Mesodermal cell (in vitro differentiated cells): ENCODE results near the gene LSM2.
"Not testable (repeated sequence)": the region's sequence is repeated elsewhere in the genome, so short reads cannot be mapped to it uniquely, and the experiment has no call there.

Source experiments
- H3K27ac ChIP-seq: 2 replicates; pipeline ENCODE4 v1.7.0; 2013; ENCODE audit warnings: mild to moderate bottlenecking, low read depth, low read length, moderate library complexity; ENCODE audit not compliant: severe bottlenecking
- H3K36me3 ChIP-seq: 2 replicates; pipeline ENCODE4 v1.7.1; 2013; ENCODE audit warnings: mild to moderate bottlenecking, low read length, moderate library complexity; ENCODE audit not compliant: control insufficient read depth, insufficient read depth
- H3K4me1 ChIP-seq: one replicate; pipeline ENCODE4 v1.7.1; 2013; ENCODE audit warnings: mild to moderate bottlenecking, low read length; ENCODE audit not compliant: insufficient read depth, control insufficient read depth, poor library complexity, severe bottlenecking
- H3K4me3 ChIP-seq: 2 replicates; pipeline ENCODE4 v1.7.0; 2013; ENCODE audit warnings: low read length, control low read depth, mild to moderate bottlenecking; ENCODE audit not compliant: insufficient read depth, poor library complexity, severe bottlenecking; ENCODE audit errors: extremely low read depth
- H3K9me3 ChIP-seq: 2 replicates; pipeline ENCODE4 v1.7.1; 2013; ENCODE audit warnings: mild to moderate bottlenecking, low read length, moderate library complexity; ENCODE audit not compliant: control insufficient read depth
- WGBS, 2 experiments: methylation state at CpG; one replicate each; pipeline ENCODE4 v1.1.5; 2013; ENCODE audit warnings: missing lambda C conversion rate in 2 of 2; ENCODE audit not compliant: insufficient coverage in 2 of 2; 5-methylcytosine and 5-hydroxymethylcytosine counted together

Gene LSM2

DNA sequence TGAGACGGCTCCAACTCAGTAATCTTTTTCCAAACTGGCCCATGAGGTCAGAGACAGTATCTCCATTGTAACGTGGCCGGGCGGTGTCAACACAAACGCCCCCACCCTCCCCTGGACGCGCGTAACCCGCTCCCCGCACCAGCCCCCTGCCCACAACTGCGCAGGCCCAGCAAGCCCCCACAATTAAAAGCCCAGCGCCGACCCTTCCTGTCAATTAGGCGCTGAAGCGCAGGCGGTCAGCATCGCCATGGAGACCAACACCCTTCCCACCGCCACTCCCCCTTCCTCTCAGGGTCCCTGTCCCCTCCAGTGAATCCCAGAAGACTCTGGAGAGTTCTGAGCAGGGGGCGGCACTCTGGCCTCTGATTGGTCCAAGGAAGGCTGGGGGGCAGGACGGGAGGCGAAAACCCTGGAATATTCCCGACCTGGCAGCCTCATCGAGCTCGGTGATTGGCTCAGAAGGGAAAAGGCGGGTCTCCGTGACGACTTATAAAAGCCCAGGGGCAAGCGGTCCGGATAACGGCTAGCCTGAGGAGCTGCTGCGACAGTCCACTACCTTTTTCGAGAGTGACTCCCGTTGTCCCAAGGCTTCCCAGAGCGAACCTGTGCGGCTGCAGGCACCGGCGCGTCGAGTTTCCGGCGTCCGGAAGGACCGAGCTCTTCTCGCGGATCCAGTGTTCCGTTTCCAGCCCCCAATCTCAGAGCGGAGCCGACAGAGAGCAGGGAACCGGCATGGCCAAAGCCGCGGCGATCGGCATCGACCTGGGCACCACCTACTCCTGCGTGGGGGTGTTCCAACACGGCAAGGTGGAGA is 8.5 kb upstream of the LSM2 start, which contains the start of the genes HSPA1A and HSPA1L:
TSS of gene HSPA1A (plus strand) at position 519 of the 814 bp plus-strand sequence. CDS start at position 733, 214 bp downstream.
TSS of gene HSPA1L (minus strand) at position 259 of the 814 bp plus-strand sequence. CDS start 3,311 bp downstream, outside the sequence.
- Histone ChIP-seq H3K36me3 (peaks cover 7% of the 10 kb centered on the region), H3K4me3 (peak within 1 kb of the TSS; percentile 45), H3K4me1 (peaks cover 9% of the 10 kb centered on the region), H3K9me3 (no peaks in the 10 kb centered on the region), H3K27ac (peak within 1 kb of the TSS; percentile 99)
- 1 to 2% methylated on average over 30 to 48 of the region's 56 CpGs for WGBS, 2 experiments

DNA sequence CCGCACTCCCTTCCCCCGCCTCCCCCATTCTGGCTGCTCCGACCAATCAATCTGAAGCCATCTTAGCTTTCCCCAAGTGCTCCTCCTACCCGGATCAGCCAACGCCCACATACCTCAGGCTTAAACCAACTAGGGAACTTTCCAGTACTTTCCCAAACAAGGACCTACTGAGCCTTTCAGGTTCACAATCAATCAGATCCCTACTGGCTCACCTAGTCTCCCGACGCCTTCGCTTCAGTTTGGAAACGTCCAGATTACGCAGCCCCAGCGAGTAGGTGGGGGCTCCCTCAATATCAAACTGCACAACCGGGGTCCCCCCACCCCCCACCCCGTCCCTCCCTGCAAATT is 7.9 kb upstream of the LSM2 start:
- H3K9me3 ChIP-seq = no peaks in the 10 kb centered on the region
- H3K27ac ChIP-seq = peak overlapping the region; percentile 99
- WGBS, 2 experiments = 0 to 3% methylated on average over 9 of the region's 13 CpGs
- H3K36me3 ChIP-seq = peaks cover 7% of the 10 kb centered on the region
- peaks cover 9% of the 10 kb centered on the region for H3K4me1 ChIP-seq
- peak overlapping the region; percentile 45 for H3K4me3 ChIP-seq

- Histone ChIP-seq H3K4me1 (peaks cover 4% of the 10 kb centered on the region), H3K36me3 (peaks cover 2% of the 10 kb centered on the region), H3K27ac (peak overlapping the region; percentile 99), H3K4me3 (no peak overlapping the region), H3K9me3 (no peaks in the 10 kb centered on the region)
- 89 to 100% methylated on average over 5 to 6 of the region's 7 CpGs for WGBS, 2 experiments
Measured at GRCh38 chr6:31813465-31813849, 6.7 kb upstream of the LSM2 start.

DNA sequence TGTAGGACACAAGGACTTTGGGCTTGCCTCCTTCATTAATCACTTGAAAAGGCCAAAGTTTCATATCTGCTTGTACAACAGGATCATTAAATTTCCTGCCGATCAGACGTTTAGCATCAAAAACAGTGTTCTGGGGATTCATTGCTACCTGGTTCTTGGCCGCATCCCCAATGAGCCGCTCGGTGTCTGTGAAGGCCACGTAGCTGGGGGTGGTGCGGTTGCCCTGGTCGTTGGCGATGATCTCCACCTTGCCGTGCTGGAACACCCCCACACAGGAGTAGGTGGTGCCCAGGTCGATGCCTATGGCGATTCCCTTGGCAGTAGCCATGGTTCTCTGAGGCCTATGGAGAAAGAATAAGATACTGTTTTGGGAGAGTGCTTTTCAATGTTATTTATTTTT is 4.9 kb upstream of the LSM2 start:
- WGBS, 2 experiments = 97 to 99% methylated on average over 12 of the region's 12 CpGs
- Histone ChIP-seq H3K27ac (no peak overlapping the region), H3K4me1 (peaks cover 4% of the 10 kb centered on the region), H3K4me3 (no peak overlapping the region), H3K36me3 (no peaks in the 10 kb centered on the region), H3K9me3 (no peaks in the 10 kb centered on the region)

DNA sequence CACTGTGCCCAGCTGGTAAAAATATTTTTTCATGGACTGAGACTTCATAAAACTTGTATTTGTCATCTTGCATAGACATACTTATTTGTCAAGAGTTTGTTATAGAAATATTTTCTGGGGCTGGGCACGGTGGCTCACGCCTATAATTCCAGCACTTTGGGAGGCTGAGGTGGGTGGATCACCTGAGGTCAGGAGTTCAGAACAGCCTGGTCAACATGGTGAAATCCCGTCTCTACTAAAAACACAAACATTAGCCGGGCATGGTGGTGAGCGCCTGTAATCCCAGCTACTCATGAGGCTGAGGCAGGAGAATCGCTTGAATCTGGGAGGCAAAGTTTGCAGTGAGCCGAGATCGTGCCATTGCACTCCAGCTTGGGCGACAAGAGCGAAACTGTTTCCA is 1.8 kb upstream of the LSM2 start:
- not testable (repeated sequence) for H3K4me3 ChIP-seq, H3K27ac ChIP-seq, H3K4me1 ChIP-seq, H3K9me3 ChIP-seq, H3K36me3 ChIP-seq
- WGBS, 2 experiments = 86 to 97% methylated on average over 7 of the region's 10 CpGs

- WGBS, 2 experiments = 0 to 17% methylated on average over 4 to 6 of the region's 7 CpGs
- Histone ChIP-seq H3K4me3 (peak overlapping the region; percentile 85), H3K27ac (peak overlapping the region; percentile 82), H3K9me3 (no peaks in the 10 kb centered on the region), H3K4me1 (peaks cover 4% of the 10 kb centered on the region), H3K36me3 (peaks cover 32% of the 10 kb centered on the region)
Measured at GRCh38 chr6:31805939-31806469, 762 bp downstream of the LSM2 start.

- not testable (repeated sequence) for H3K4me3 ChIP-seq, H3K27ac ChIP-seq, H3K9me3 ChIP-seq, H3K4me1 ChIP-seq
- H3K36me3 ChIP-seq = peaks cover 52% of the 10 kb centered on the region
- WGBS, 2 experiments = 96 to 97% methylated on average over 6 to 8 of the region's 8 CpGs
Measured at GRCh38 chr6:31801031-31801927, 5.5 kb downstream of the LSM2 start.

DNA sequence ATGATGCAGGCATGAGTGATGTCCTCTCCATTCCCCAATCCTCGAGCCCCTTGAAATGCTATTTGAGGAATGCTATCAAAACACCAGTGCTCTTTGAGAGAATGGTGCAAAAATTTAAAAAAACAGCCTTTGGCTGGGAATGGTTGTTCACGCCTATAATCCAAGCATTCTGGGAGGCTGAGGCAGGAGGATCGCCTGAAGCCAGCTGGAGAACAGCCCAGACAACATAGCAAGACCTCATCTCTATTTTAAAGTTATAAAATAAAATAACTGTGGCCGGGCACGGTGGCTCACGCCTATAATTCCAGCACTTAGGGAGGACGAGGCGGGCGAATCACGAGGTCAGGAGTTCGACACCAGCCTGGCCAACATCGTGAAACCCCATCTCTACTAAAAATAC is 7.0 kb downstream of the LSM2 start:
- Histone ChIP-seq H3K9me3 (no peaks in the 10 kb centered on the region), H3K4me3 (no peak overlapping the region), H3K4me1 (no peaks in the 10 kb centered on the region), H3K27ac (no peak overlapping the region), H3K36me3 (peaks cover 52% of the 10 kb centered on the region)
- 100% methylated on average over 1 of the region's 12 CpGs for whole genome bisulfite sequencing, 2 experiments

DNA sequence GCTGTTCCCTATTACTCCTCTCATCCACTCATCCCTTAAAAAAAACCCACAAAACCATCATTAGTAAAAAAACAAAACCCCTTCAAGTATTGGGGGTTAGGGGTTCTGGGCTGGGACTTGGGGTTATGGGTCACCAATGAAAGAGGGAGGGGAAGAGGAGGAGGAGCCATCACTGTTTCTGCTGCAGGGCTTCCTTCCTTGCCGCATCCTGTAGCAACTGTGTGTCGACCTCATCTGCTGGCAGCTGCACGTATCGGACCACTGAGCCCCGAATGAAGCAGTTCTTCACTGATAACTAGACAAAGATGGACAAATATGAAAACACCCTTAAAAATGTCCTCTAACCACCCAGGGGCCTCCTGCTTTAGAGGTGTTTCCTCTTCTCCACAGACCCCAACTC is 9.2 kb downstream of the LSM2 start:
- 96 to 100% methylated on average over 1 to 5 of the region's 5 CpGs for WGBS, 2 experiments
- Histone ChIP-seq H3K27ac (no peak overlapping the region), H3K4me1 (peaks cover 12% of the 10 kb centered on the region), H3K9me3 (no peaks in the 10 kb centered on the region), H3K4me3 (no peak overlapping the region), H3K36me3 (peaks cover 47% of the 10 kb centered on the region)

DNA sequence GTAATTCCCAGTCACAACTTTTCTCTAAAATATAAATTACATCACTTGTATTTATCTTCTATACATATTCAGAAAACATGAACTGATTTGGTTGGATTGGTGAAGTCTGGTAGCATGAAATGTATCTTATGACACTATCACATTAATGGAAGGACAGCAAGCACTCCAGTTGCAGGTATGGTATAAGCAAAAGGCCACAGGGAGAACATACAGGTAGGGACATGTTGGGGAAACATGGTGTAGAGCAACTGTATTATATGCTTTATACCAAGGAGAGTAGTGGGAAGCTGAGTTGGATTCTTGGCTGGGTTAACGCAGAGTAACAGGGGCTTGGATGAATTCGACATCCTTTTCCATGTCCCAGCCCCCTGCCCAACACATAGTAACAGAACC is 9.8 kb downstream of the LSM2 start:
- no peak overlapping the region for H3K27ac ChIP-seq
- 93% methylated on average over 2 of the region's 2 CpGs; no CpG with 5 or more reads in 1 of the 2 experiments for WGBS, 2 experiments
- no peaks in the 10 kb centered on the region for H3K9me3 ChIP-seq
- H3K4me3 ChIP-seq = no peak overlapping the region
- H3K4me1 ChIP-seq = peaks cover 14% of the 10 kb centered on the region
- H3K36me3 ChIP-seq = peaks cover 47% of the 10 kb centered on the region
